Transverse colon (tissue), 4 donors: Measurements from ENCODE around the gene SRPX2. TPM values are rescaled to one million over a fixed set of nuclear protein-coding genes. Genes with fewer than 3 reads are reported as not detected.

ENCODE experiments used
- DNase-seq: peaks from one replicate; pipeline ENCODE4 v3.0.0-alpha.2; 2019
- H3K27ac ChIP-seq, 4 donors: fragments of 200-600 bp; sonication (generic); 2 replicates each; pipeline ENCODE4 v1.5.1; 2016 to 2018; ENCODE audit warnings: inconsistent platforms in 4 of 4
- H3K27me3 ChIP-seq: fragments of 200-600 bp; sonication (generic); 2 replicates; pipeline ENCODE4 v1.5.1; 2017; ENCODE audit warnings: inconsistent platforms
- H3K36me3 ChIP-seq, 4 donors: fragments of 200-600 bp; sonication (generic); 2 replicates each; pipeline ENCODE4 v1.5.1; 2017 to 2019; ENCODE audit warnings: inconsistent platforms in 4 of 4
- H3K4me1 ChIP-seq, 4 donors: fragments of 200-600 bp; sonication (generic); 2 replicates each; pipeline ENCODE4 v1.5.1; 2017 to 2020; ENCODE audit warnings: inconsistent platforms in 4 of 4
- H3K4me3 ChIP-seq, 4 donors: fragments of 200-600 bp; sonication (generic); 1 replicate in 1 of 4; 2 replicates in 3 of 4; pipeline versions ENCODE4 v1.5.1 to v1.6.1; 2017 to 2019; ENCODE audit warnings: inconsistent platforms in 4 of 4
- H3K9me3 ChIP-seq, 2 donors: fragments of 200-600 bp; sonication (generic); 2 replicates each; pipeline ENCODE4 v1.5.1; 2017 to 2019; ENCODE audit warnings: inconsistent platforms in 2 of 2
- EP300 ChIP-seq: sonication (generic); formaldehyde crosslinking; IDR thresholded peaks from one replicate; pipeline ENCODE4 v1.6.1; 2017; ENCODE audit warnings: antibody characterized with exemption, low read depth
- POLR2A ChIP-seq: fragments of 450-650 bp; IDR thresholded peaks from one replicate; pipeline ENCODE4 v1.6.1; 2016; ENCODE audit warnings: antibody characterized with exemption, mild to moderate bottlenecking, moderate library complexity
- POLR2AphosphoS5 ChIP-seq, 3 donors: sonication (generic); formaldehyde crosslinking; IDR thresholded peaks; one replicate each; pipeline ENCODE4 v1.6.1; 2016; ENCODE audit warnings: antibody characterized with exemption in 3 of 3
- WGBS, 2 donors: methylation state at CpG; one replicate each; pipeline ENCODE4 v1.1.5; 2018; ENCODE audit warnings: low coverage in 1 of 2; 5-methylcytosine and 5-hydroxymethylcytosine counted together
- in situ Hi-C, 4 donors: fragments of 200-750 bp; cut with MboI; loops; one replicate each; pipeline versions ENCODE4 v1.15.0 to v1.15.1; 2017; ENCODE audit warnings: low sequenced_read_pairs in 3 of 4, low pct_ligation_motif_present in 1 of 4, low pct_unique_long_range_greater_than_20kb in 1 of 4
- intact Hi-C: fragments of 100-400 bp; cut with DNase I; formaldehyde crosslinking; loops from one replicate; pipeline ENCODE4 v1.15.1; 2023; ENCODE audit warnings: low total_unique reads
- total RNA-seq, 4 donors: library from RNA; depleted of rRNA; stranded (reverse); fragments of >200 nt; gene quantifications; one replicate each; pipeline ENCODE4 v1.1.0, GENCODE V29; 2016
- TF ChIP-seq, protein P1 (sequence below), 5 experiments: fragments of 200-600 bp in 3 of 5; fragments of 450-650 bp in 2 of 5; sonication (generic) in 3 of 5; IDR thresholded peaks; 1 replicate in 2 of 5; 2 replicates in 3 of 5; pipeline ENCODE4 v1.5.1; 2016 to 2017; ENCODE audit warnings: antibody characterized with exemption in 5 of 5, inconsistent platforms in 3 of 5, mild to moderate bottlenecking in 2 of 5, moderate library complexity in 1 of 5

SRPX2 gene, protein sequence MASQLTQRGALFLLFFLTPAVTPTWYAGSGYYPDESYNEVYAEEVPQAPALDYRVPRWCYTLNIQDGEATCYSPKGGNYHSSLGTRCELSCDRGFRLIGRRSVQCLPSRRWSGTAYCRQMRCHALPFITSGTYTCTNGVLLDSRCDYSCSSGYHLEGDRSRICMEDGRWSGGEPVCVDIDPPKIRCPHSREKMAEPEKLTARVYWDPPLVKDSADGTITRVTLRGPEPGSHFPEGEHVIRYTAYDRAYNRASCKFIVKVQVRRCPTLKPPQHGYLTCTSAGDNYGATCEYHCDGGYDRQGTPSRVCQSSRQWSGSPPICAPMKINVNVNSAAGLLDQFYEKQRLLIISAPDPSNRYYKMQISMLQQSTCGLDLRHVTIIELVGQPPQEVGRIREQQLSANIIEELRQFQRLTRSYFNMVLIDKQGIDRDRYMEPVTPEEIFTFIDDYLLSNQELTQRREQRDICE
- total RNA-seq: 10 to 100 TPM in 2 of 4 donors, 1 to 10 TPM in 2; 9.3 to 72.2 (median 13.1) TPM

DNA sequence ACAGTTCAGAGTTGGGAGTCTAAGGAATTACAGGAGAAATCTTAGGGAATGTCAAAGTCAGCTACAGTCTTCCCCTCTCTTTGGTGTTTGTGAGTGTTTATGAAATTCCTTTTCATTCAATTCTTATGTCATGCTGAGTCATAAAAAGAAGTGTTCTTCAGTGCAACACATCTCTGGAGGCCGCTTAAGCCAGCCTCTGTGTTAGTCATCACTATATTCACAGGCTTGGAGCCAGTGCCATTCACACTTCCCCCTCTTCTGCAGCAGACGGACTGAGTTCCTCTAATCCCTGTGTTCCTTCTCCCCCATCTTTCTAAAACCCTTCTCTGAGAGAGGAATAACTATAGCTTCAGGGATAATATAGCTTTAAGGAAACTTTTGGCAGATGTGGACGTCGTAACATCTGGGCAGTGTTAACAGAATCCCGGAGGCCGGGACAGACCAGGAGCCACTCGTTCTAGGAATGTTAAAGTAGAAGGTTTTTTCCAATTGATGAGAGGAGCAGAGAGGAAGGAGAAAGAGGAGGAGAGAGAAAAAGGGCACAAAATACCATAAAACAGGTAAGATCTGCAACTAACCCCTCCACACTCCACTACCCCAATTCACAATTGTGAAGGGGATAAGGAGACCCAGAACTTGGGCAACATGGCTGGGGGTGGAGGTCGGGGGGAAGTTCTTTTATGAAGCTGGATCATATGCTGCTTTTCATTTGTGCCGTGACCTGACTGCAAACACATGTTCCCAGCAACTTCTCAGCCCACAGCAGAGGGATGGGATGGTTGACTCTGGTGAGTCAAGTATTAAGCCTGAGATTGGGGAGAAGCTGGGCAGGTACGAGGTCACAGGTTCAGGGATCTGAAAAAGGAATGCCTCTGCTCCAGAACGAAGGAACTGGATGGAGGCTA lies at the start of gene SRPX2:
Gene SRPX2 (plus strand): TSS at position 244 of the 905 bp plus-strand sequence. CDS start 2,124 bp downstream, outside the sequence.
- in situ Hi-C loops (no loop called here), intact Hi-C loops (no loop called here)
- 0 to 46% methylated on average over 2 to 11 of the region's 11 CpGs for WGBS, 2 donors
- TF ChIP-seq POLR2A: peak; percentile 51
- TF ChIP-seq, protein P1, sequence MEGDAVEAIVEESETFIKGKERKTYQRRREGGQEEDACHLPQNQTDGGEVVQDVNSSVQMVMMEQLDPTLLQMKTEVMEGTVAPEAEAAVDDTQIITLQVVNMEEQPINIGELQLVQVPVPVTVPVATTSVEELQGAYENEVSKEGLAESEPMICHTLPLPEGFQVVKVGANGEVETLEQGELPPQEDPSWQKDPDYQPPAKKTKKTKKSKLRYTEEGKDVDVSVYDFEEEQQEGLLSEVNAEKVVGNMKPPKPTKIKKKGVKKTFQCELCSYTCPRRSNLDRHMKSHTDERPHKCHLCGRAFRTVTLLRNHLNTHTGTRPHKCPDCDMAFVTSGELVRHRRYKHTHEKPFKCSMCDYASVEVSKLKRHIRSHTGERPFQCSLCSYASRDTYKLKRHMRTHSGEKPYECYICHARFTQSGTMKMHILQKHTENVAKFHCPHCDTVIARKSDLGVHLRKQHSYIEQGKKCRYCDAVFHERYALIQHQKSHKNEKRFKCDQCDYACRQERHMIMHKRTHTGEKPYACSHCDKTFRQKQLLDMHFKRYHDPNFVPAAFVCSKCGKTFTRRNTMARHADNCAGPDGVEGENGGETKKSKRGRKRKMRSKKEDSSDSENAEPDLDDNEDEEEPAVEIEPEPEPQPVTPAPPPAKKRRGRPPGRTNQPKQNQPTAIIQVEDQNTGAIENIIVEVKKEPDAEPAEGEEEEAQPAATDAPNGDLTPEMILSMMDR (IDR thresholded peaks at IDR 0.05): no peak
- TF ChIP-seq POLR2AphosphoS5 (IDR thresholded peaks at IDR 0.05): peak; percentile 59 to 78 (median 67)
- peak within 1 kb of the TSS; percentile 46 to 65 (median 60) for H3K27ac ChIP-seq
- no peaks in the 10 kb centered on the region for H3K36me3 ChIP-seq
- DNase-seq: peak; percentile 50
- H3K27me3 ChIP-seq: no peaks in the 10 kb centered on the region
- peak within 1 kb of the TSS in 3 of 4 donors; percentile 1 to 16 (median 7) for H3K4me3 ChIP-seq
- no peaks in the 10 kb centered on the region for H3K9me3 ChIP-seq
- peaks cover 0 to 25% (median 7%) of the 10 kb centered on the region in 4 donors for H3K4me1 ChIP-seq

DNA sequence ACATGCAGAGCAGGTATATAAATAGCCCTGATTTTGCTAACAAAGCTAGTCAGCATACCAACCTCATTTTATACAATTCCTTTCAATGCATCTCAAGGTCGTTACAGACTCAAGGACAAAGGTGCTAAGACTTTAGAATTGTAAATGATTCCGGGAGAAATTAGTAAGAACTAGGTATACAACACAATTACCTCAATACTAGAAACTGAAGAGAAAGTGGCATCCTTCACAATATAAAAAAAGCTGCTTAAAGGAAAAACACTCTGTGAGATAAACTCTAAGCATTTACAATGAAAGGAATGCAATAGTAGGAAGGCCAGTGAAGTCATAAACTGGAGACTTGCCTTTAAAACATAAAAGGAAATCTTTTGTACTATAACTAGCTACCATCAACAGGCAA lies 47.4 kb upstream of the SRPX2 start:
- intact Hi-C loops: no loop called here
- no peaks in the 10 kb centered on the region for H3K9me3 ChIP-seq

DNA sequence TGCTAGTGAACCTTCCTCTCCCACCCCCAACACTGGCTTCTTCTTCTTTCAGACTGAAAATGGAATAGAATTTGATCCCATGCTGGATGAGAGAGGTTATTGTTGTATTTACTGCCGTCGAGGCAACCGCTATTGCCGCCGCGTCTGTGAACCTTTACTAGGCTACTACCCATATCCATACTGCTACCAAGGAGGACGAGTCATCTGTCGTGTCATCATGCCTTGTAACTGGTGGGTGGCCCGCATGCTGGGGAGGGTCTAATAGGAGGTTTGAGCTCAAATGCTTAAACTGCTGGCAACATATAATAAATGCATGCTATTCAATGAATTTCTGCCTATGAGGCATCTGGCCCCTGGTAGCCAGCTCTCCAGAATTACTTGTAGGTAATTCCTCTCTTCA lies 44.5 kb upstream of the SRPX2 start:
- no peaks in the 10 kb centered on the region for H3K27me3 ChIP-seq
- H3K4me1 ChIP-seq: peaks cover 0 to 8% (median 0%) of the 10 kb centered on the region in 4 donors
- H3K9me3 ChIP-seq: no peaks in the 10 kb centered on the region
- intact Hi-C loops (no loop called here), in situ Hi-C loops (no loop called here)
- no peaks in the 10 kb centered on the region for H3K36me3 ChIP-seq
- WGBS, 2 donors: 82% methylated on average over 9 of the region's 9 CpGs; no CpG with 5 or more reads in 1 of the 2 donors
- no peak for DNase-seq
- TF ChIP-seq EP300 (no peak), POLR2A (no peak), POLR2AphosphoS5 (IDR thresholded peaks at IDR 0.05) (no peak)
- TF ChIP-seq, protein P1 (IDR thresholded peaks at IDR 0.05): no peak
- no peak overlapping the region for H3K27ac ChIP-seq
- no peak overlapping the region for H3K4me3 ChIP-seq

More for the DNA sequence above, 47.4 kb upstream of the SRPX2 start:
- TF ChIP-seq, protein P1 (IDR thresholded peaks at IDR 0.05): no peak
- no peak for TF ChIP-seq EP300
- no peak for TF ChIP-seq POLR2A
- no peak for TF ChIP-seq POLR2AphosphoS5 (IDR thresholded peaks at IDR 0.05)
- in situ Hi-C loops: no loop called here
- H3K4me3 ChIP-seq: no peak overlapping the region
- DNase-seq: no peak
- H3K36me3 ChIP-seq: no peaks in the 10 kb centered on the region
- H3K27ac ChIP-seq: no peak overlapping the region
- no peaks in the 10 kb centered on the region for H3K27me3 ChIP-seq
- H3K4me1 ChIP-seq: peaks cover 0 to 23% (median 2%) of the 10 kb centered on the region in 4 donors
- 18 to 32% methylated on average over 2 of the region's 2 CpGs for WGBS, 2 donors

DNA sequence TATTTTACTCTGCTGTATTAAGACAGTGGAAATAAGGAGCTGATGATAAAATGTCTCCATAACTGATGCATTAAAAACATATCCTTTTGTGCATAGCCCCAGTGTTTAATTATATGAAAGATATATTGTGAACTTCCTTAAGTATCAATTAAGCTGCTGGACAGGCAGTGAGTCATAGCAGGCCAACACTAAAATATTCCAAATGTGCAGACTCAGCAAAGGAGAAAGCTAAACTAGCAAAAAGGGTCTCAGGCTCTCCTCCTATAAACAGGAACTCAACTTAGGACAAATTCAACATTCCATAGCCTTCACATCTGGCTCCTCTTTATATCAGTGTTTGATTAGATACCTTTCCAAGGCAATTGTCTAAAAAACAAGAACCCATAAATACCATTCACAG lies 43.7 kb upstream of the SRPX2 start:
- Histone ChIP-seq H3K9me3 (no peaks in the 10 kb centered on the region), H3K27ac (no peak overlapping the region), H3K36me3 (no peaks in the 10 kb centered on the region), H3K27me3 (no peaks in the 10 kb centered on the region), H3K4me3 (no peak overlapping the region), H3K4me1 (peaks cover 0 to 8% (median 0%) of the 10 kb centered on the region in 4 donors)
- DNase-seq: no peak
- in situ Hi-C loops (loop anchor here in 2 of 4 donors (25.0 kb wide), 1 partner anchor 88 kb away; no protein-coding TSS in a partner anchor), intact Hi-C loops (no loop called here)
- TF ChIP-seq, protein P1 (IDR thresholded peaks at IDR 0.05): no peak
- TF ChIP-seq POLR2AphosphoS5 (IDR thresholded peaks at IDR 0.05) (no peak), POLR2A (no peak), EP300 (no peak)
